Stomach smooth muscle (tissue), 2 donors: ENCODE results near the gene CASP6.

ENCODE experiments used
- H3K27ac ChIP-seq: one replicate; pipeline ENCODE4 v1.7.0; 2013; ENCODE audit warnings: mild to moderate bottlenecking, low read length, inconsistent platforms
- H3K27me3 ChIP-seq, 2 donors: one replicate each; pipeline ENCODE4 v1.7.0; 2013; ENCODE audit warnings: low read length in 2 of 2; ENCODE audit not compliant: insufficient read depth in 2 of 2, control insufficient read depth in 1 of 2
- H3K36me3 ChIP-seq, 2 donors: one replicate each; pipeline ENCODE4 v1.7.0; 2013; ENCODE audit warnings: low read length in 2 of 2; ENCODE audit not compliant: control insufficient read depth in 2 of 2, insufficient read depth in 2 of 2
- H3K4me1 ChIP-seq: one replicate; pipeline ENCODE4 v1.7.0; 2013; ENCODE audit warnings: low read length; ENCODE audit not compliant: control insufficient read depth, insufficient read depth
- H3K4me3 ChIP-seq, 2 donors: one replicate each; pipeline ENCODE4 v1.7.0; 2013; ENCODE audit warnings: low read length in 2 of 2
- H3K9ac ChIP-seq, 2 donors: one replicate each; pipeline ENCODE4 v1.7.0; 2013; ENCODE audit warnings: low read length in 2 of 2, mild to moderate bottlenecking in 1 of 2
- H3K9me3 ChIP-seq, 2 donors: one replicate each; pipeline ENCODE4 v1.7.0; 2013; ENCODE audit warnings: low read length in 2 of 2; ENCODE audit not compliant: control insufficient read depth in 2 of 2
- donor health status: healthy.
- donor health status: Pancreatic carcinoma.

CASP6 gene

GRCh38 chr4:109702950-109703663 lies at the start of gene CASP6:
CASP6 (minus strand) TSS chr4:109703445; CDS start chr4:109703395, 50 bp downstream.
- H3K9ac ChIP-seq, result peak within 1 kb of the TSS; percentile 66 to 78
- H3K27me3 ChIP-seq, result no peaks in the 10 kb centered on the region
- peak within 1 kb of the TSS; percentile 53 to 93 for H3K4me3 ChIP-seq
- H3K27ac ChIP-seq, result peak within 1 kb of the TSS; percentile 46
- H3K4me1 ChIP-seq, result peaks cover 9% of the 10 kb centered on the region
- H3K36me3 ChIP-seq, result no peaks in the 10 kb centered on the region
- no peaks in the 10 kb centered on the region for H3K9me3 ChIP-seq

GRCh38 chr4:109752525-109752924 lies 49.3 kb upstream of the CASP6 start:
- Histone ChIP-seq H3K9me3 (no peaks in the 10 kb centered on the region), H3K27me3 (no peaks in the 10 kb centered on the region), H3K4me3 (no peak overlapping the region), H3K36me3 (no peaks in the 10 kb centered on the region), H3K4me1 (no peaks in the 10 kb centered on the region), H3K27ac (no peak overlapping the region), H3K9ac (no peak overlapping the region)

GRCh38 chr4:109751852-109752251 lies 48.6 kb upstream of the CASP6 start:
- no peak overlapping the region for H3K9ac ChIP-seq
- no peaks in the 10 kb centered on the region for H3K4me1 ChIP-seq
- H3K9me3 ChIP-seq, result no peaks in the 10 kb centered on the region
- no peaks in the 10 kb centered on the region for H3K27me3 ChIP-seq
- H3K36me3 ChIP-seq, result no peaks in the 10 kb centered on the region
- no peak overlapping the region for H3K27ac ChIP-seq
- H3K4me3 ChIP-seq, result no peak overlapping the region

- Histone ChIP-seq H3K4me3 (no peak overlapping the region), H3K27me3 (no peaks in the 10 kb centered on the region), H3K36me3 (no peaks in the 10 kb centered on the region), H3K27ac (no peak overlapping the region), H3K4me1 (no peaks in the 10 kb centered on the region), H3K9ac (no peak overlapping the region), H3K9me3 (no peaks in the 10 kb centered on the region)
Measured at GRCh38 chr4:109750652-109751244, 47.5 kb upstream of the CASP6 start.

- Histone ChIP-seq H3K27ac (no peak overlapping the region), H3K4me1 (no peaks in the 10 kb centered on the region), H3K36me3 (no peaks in the 10 kb centered on the region), H3K27me3 (no peaks in the 10 kb centered on the region), H3K4me3 (no peak overlapping the region), H3K9me3 (no peaks in the 10 kb centered on the region), H3K9ac (no peak overlapping the region)
Measured at GRCh38 chr4:109749388-109750082, 46.3 kb upstream of the CASP6 start.

GRCh38 chr4:109748114-109748513 lies 44.9 kb upstream of the CASP6 start:
- Histone ChIP-seq H3K9ac (no peak overlapping the region), H3K27me3 (no peaks in the 10 kb centered on the region), H3K4me3 (no peak overlapping the region), H3K4me1 (no peaks in the 10 kb centered on the region), H3K27ac (no peak overlapping the region), H3K9me3 (no peaks in the 10 kb centered on the region), H3K36me3 (no peaks in the 10 kb centered on the region)

- Histone ChIP-seq H3K36me3 (no peaks in the 10 kb centered on the region), H3K4me1 (no peaks in the 10 kb centered on the region), H3K9ac (no peak overlapping the region), H3K27me3 (no peaks in the 10 kb centered on the region), H3K27ac (no peak overlapping the region), H3K9me3 (no peaks in the 10 kb centered on the region), H3K4me3 (no peak overlapping the region)
Measured at GRCh38 chr4:109746728-109747127, 43.5 kb upstream of the CASP6 start.

- no peak overlapping the region for H3K4me3 ChIP-seq
- no peaks in the 10 kb centered on the region for H3K36me3 ChIP-seq
- H3K9ac ChIP-seq, result no peak overlapping the region
- no peaks in the 10 kb centered on the region for H3K27me3 ChIP-seq
- no peaks in the 10 kb centered on the region for H3K4me1 ChIP-seq
- H3K27ac ChIP-seq, result no peak overlapping the region
- no peaks in the 10 kb centered on the region for H3K9me3 ChIP-seq
Measured at GRCh38 chr4:109745830-109746229, 42.6 kb upstream of the CASP6 start.

- Histone ChIP-seq H3K36me3 (no peaks in the 10 kb centered on the region), H3K27me3 (no peaks in the 10 kb centered on the region), H3K9ac (no peak overlapping the region), H3K27ac (no peak overlapping the region), H3K4me3 (no peak overlapping the region), H3K4me1 (no peaks in the 10 kb centered on the region), H3K9me3 (no peaks in the 10 kb centered on the region)
Measured at GRCh38 chr4:109739547-109739946, 36.3 kb upstream of the CASP6 start.

GRCh38 chr4:109738104-109738872 lies 35.0 kb upstream of the CASP6 start:
- Histone ChIP-seq H3K36me3 (no peaks in the 10 kb centered on the region), H3K9ac (no peak overlapping the region), H3K9me3 (no peaks in the 10 kb centered on the region), H3K27me3 (no peaks in the 10 kb centered on the region), H3K4me3 (no peak overlapping the region), H3K27ac (no peak overlapping the region), H3K4me1 (no peaks in the 10 kb centered on the region)
